Activated CD4-positive, alpha-beta T cell treated with anti-CD3 and anti-CD28 coated beads for 36 hours (primary cell): ENCODE results near the gene TRAPPC2L. TPM values are rescaled to one million over a fixed set of nuclear protein-coding genes. Genes with fewer than 3 reads are reported as not detected.

ENCODE experiments used
- ATAC-seq: fragments of 200-7000 bp; cut with Tn5 transposase; one replicate; pipeline ENCODE4 v1.10.0; 2021; ENCODE audit warnings: mild to moderate bottlenecking, moderate library complexity
- CTCF ChIA-PET: fragments of 350-600 bp; sonication (Branson Sonifier 250); formaldehyde crosslinking; loops from one replicate; lab custom pipeline; 2021; ENCODE audit warnings: antibody characterized with exemption; lab: Charles Lee
- POLR2A ChIA-PET: fragments of 350-600 bp; sonication (Branson Sonifier 250); formaldehyde crosslinking; loops from one replicate; lab custom pipeline; 2021; ENCODE audit warnings: antibody characterized with exemption, inconsistent platforms; lab: Charles Lee
- DNase-seq: peaks from one replicate; pipeline ENCODE4 v3.0.0-alpha.2; 2020
- H3K27ac Mint-ChIP-seq: one replicate; pipeline ENCODE4 v1.8.0; 2021; ENCODE audit warnings: mixed read lengths
- H3K27me3 Mint-ChIP-seq: one replicate; pipeline ENCODE4 v1.8.0; 2021; ENCODE audit warnings: mixed read lengths
- H3K36me3 Mint-ChIP-seq: one replicate; pipeline ENCODE4 v1.8.0; 2021; ENCODE audit warnings: low read depth, mixed read lengths
- H3K4me1 Mint-ChIP-seq: one replicate; pipeline ENCODE4 v1.8.0; 2021; ENCODE audit warnings: mixed read lengths
- H3K4me3 Mint-ChIP-seq: one replicate; pipeline ENCODE4 v1.8.0; 2021; ENCODE audit warnings: mild to moderate bottlenecking, moderate library complexity, mixed read lengths
- H3K9me3 Mint-ChIP-seq: one replicate; pipeline ENCODE4 v1.8.0; 2021; ENCODE audit warnings: low read depth, mixed read lengths
- intact Hi-C, 2 experiments: fragments of 100-400 bp; cut with DNase I in 1 of 2; cut with micrococcal nuclease in 1 of 2; formaldehyde crosslinking; loops; one replicate each; pipeline versions ENCODE4 v1.14.2 to v1.15.1; 2022 to 2024; cut with DNase I, micrococcal nuclease
- total RNA-seq, 2 experiments: library from RNA; stranded (reverse); gene quantifications; one replicate each; pipeline ENCODE4 v1.2.3, GENCODE V29; 2021

Gene TRAPPC2L
- total RNA-seq, 2 experiments from 2014 or later = 43.3 to 50.7 TPM

- intact Hi-C loops = no loop called here
- no peak overlapping the region for H3K4me3 Mint-ChIP-seq
- CTCF ChIA-PET = no interaction called here
These were observed 28.2 kb upstream of the TRAPPC2L start for GRCh38 chr16:88828711-88829110.

GRCh38 chr16:88830258-88830657, 26.7 kb upstream of the TRAPPC2L start:
- H3K9me3 Mint-ChIP-seq = no peaks in the 10 kb centered on the region
- H3K27me3 Mint-ChIP-seq = no peaks in the 10 kb centered on the region
- intact Hi-C loops = no loop called here
- no peaks in the 10 kb centered on the region for H3K36me3 Mint-ChIP-seq
- H3K27ac Mint-ChIP-seq = no peak overlapping the region
- CTCF ChIA-PET = no interaction called here
- POLR2A ChIA-PET = no interaction called here
- no peaks in the 10 kb centered on the region for H3K4me1 Mint-ChIP-seq
- ATAC-seq = no peak
- DNase-seq = no peak
- no peak overlapping the region for H3K4me3 Mint-ChIP-seq

More at GRCh38 chr16:88828711-88829110, 28.2 kb upstream of the TRAPPC2L start:
- DNase-seq (no peak), ATAC-seq (no peak)
- no peaks in the 10 kb centered on the region for H3K27me3 Mint-ChIP-seq
- POLR2A ChIA-PET = no interaction called here
- H3K4me1 Mint-ChIP-seq = no peaks in the 10 kb centered on the region
- H3K9me3 Mint-ChIP-seq = no peaks in the 10 kb centered on the region
- H3K27ac Mint-ChIP-seq = no peak overlapping the region
- H3K36me3 Mint-ChIP-seq = no peaks in the 10 kb centered on the region

- no peaks in the 10 kb centered on the region for H3K27me3 Mint-ChIP-seq
- intact Hi-C loops = no loop called here
- H3K4me1 Mint-ChIP-seq = no peaks in the 10 kb centered on the region
- H3K4me3 Mint-ChIP-seq = no peak overlapping the region
- H3K9me3 Mint-ChIP-seq = no peaks in the 10 kb centered on the region
- ChIA-PET POLR2A (no interaction called here), CTCF (no interaction called here)
- ATAC-seq (no peak), DNase-seq (no peak)
- no peaks in the 10 kb centered on the region for H3K36me3 Mint-ChIP-seq
- no peak overlapping the region for H3K27ac Mint-ChIP-seq
These were observed 26.1 kb upstream of the TRAPPC2L start for GRCh38 chr16:88830783-88831182.

GRCh38 chr16:88831838-88832237, 25.1 kb upstream of the TRAPPC2L start:
- ATAC-seq (no peak), DNase-seq (no peak)
- H3K4me3 Mint-ChIP-seq = no peak overlapping the region
- H3K27ac Mint-ChIP-seq = no peak overlapping the region
- intact Hi-C loops = no loop called here
- no peaks in the 10 kb centered on the region for H3K27me3 Mint-ChIP-seq
- ChIA-PET CTCF (no interaction called here), POLR2A (no interaction called here)
- H3K36me3 Mint-ChIP-seq = no peaks in the 10 kb centered on the region
- no peaks in the 10 kb centered on the region for H3K4me1 Mint-ChIP-seq
- H3K9me3 Mint-ChIP-seq = no peaks in the 10 kb centered on the region

- Mint-ChIP-seq H3K9me3 (no peaks in the 10 kb centered on the region), H3K27ac (no peak overlapping the region), H3K4me1 (no peaks in the 10 kb centered on the region), H3K27me3 (no peaks in the 10 kb centered on the region), H3K36me3 (no peaks in the 10 kb centered on the region), H3K4me3 (no peak overlapping the region)
- intact Hi-C loops = no loop called here
- CTCF ChIA-PET = interaction anchor here (1.2 kb wide), 1 partner anchor 11 kb away, joined by 3 read pairs; no protein-coding TSS in a partner anchor
- no peak for ATAC-seq
- POLR2A ChIA-PET = no interaction called here
- DNase-seq = no peak
These were observed 23.8 kb upstream of the TRAPPC2L start for GRCh38 chr16:88833086-88833485.

- ChIA-PET POLR2A (no interaction called here), CTCF (interaction anchor here (1.5 kb wide), 1 partner anchor 23 kb away, joined by 5 read pairs; no protein-coding TSS in a partner anchor)
- no peak for DNase-seq
- no peaks in the 10 kb centered on the region for H3K9me3 Mint-ChIP-seq
- H3K27me3 Mint-ChIP-seq = no peaks in the 10 kb centered on the region
- H3K4me3 Mint-ChIP-seq = no peak overlapping the region
- no peak overlapping the region for H3K27ac Mint-ChIP-seq
- no peaks in the 10 kb centered on the region for H3K36me3 Mint-ChIP-seq
- no peak for ATAC-seq
- intact Hi-C loops = no loop called here
- H3K4me1 Mint-ChIP-seq = no peaks in the 10 kb centered on the region
These were observed 22.3 kb upstream of the TRAPPC2L start for GRCh38 chr16:88834670-88835069.

- Mint-ChIP-seq H3K36me3 (peaks cover 3% of the 10 kb centered on the region), H3K4me3 (no peak overlapping the region), H3K4me1 (no peaks in the 10 kb centered on the region), H3K9me3 (no peaks in the 10 kb centered on the region), H3K27ac (no peak overlapping the region), H3K27me3 (no peaks in the 10 kb centered on the region)
- POLR2A ChIA-PET = no interaction called here
- DNase-seq (no peak), ATAC-seq (no peak)
- intact Hi-C loops = no loop called here
- CTCF ChIA-PET = interaction anchor here (1.5 kb wide), 1 partner anchor 23 kb away, joined by 5 read pairs; no protein-coding TSS in a partner anchor
These were observed 21.5 kb upstream of the TRAPPC2L start for GRCh38 chr16:88835383-88835782.

GRCh38 chr16:88835818-88836217, 21.1 kb upstream of the TRAPPC2L start:
- no peaks in the 10 kb centered on the region for H3K27me3 Mint-ChIP-seq
- no peaks in the 10 kb centered on the region for H3K9me3 Mint-ChIP-seq
- peaks cover 3% of the 10 kb centered on the region for H3K36me3 Mint-ChIP-seq
- no peaks in the 10 kb centered on the region for H3K4me1 Mint-ChIP-seq
- H3K27ac Mint-ChIP-seq = no peak overlapping the region
- ATAC-seq = no peak
- CTCF ChIA-PET = no interaction called here
- POLR2A ChIA-PET = no interaction called here
- no peak for DNase-seq
- H3K4me3 Mint-ChIP-seq = no peak overlapping the region
- intact Hi-C loops = no loop called here

GRCh38 chr16:88836791-88837190, 20.1 kb upstream of the TRAPPC2L start:
- no peak for DNase-seq
- POLR2A ChIA-PET = interaction anchor here (0.6 kb wide), 1 partner anchor 54 kb away, joined by 7 read pairs; no protein-coding TSS in a partner anchor
- CTCF ChIA-PET = interaction anchor here (0.8 kb wide), 1 partner anchor 232 kb away, joined by 5 read pairs; no protein-coding TSS in a partner anchor
- ATAC-seq = no peak
- Mint-ChIP-seq H3K4me1 (no peaks in the 10 kb centered on the region), H3K36me3 (peaks cover 3% of the 10 kb centered on the region), H3K9me3 (no peaks in the 10 kb centered on the region), H3K4me3 (no peak overlapping the region), H3K27me3 (no peaks in the 10 kb centered on the region), H3K27ac (no peak overlapping the region)
- intact Hi-C loops = no loop called here

GRCh38 chr16:88837806-88838205, 19.1 kb upstream of the TRAPPC2L start:
- Mint-ChIP-seq H3K9me3 (no peaks in the 10 kb centered on the region), H3K27me3 (no peaks in the 10 kb centered on the region), H3K36me3 (peaks cover 3% of the 10 kb centered on the region), H3K4me1 (no peaks in the 10 kb centered on the region), H3K4me3 (no peak overlapping the region), H3K27ac (no peak overlapping the region)
- CTCF ChIA-PET = no interaction called here
- ATAC-seq = no peak
- POLR2A ChIA-PET = no interaction called here
- intact Hi-C loops = no loop called here
- no peak for DNase-seq

GRCh38 chr16:88838566-88838965, 18.4 kb upstream of the TRAPPC2L start:
- Mint-ChIP-seq H3K36me3 (peaks cover 3% of the 10 kb centered on the region), H3K27ac (no peak overlapping the region), H3K4me3 (no peak overlapping the region), H3K4me1 (no peaks in the 10 kb centered on the region), H3K9me3 (no peaks in the 10 kb centered on the region), H3K27me3 (no peaks in the 10 kb centered on the region)
- DNase-seq (no peak), ATAC-seq (no peak)
- ChIA-PET CTCF (no interaction called here), POLR2A (no interaction called here)
- intact Hi-C loops = no loop called here

GRCh38 chr16:88839026-88839529, 17.8 kb upstream of the TRAPPC2L start:
- no peak overlapping the region for H3K27ac Mint-ChIP-seq
- no peaks in the 10 kb centered on the region for H3K27me3 Mint-ChIP-seq
- no peaks in the 10 kb centered on the region for H3K9me3 Mint-ChIP-seq
- no peak overlapping the region for H3K4me3 Mint-ChIP-seq
- ChIA-PET POLR2A (no interaction called here), CTCF (no interaction called here)
- H3K4me1 Mint-ChIP-seq = no peaks in the 10 kb centered on the region
- intact Hi-C loops = no loop called here
- H3K36me3 Mint-ChIP-seq = peaks cover 3% of the 10 kb centered on the region
- DNase-seq = no peak
- ATAC-seq = no peak
